ENCODE data around the gene PIP4K2A.

The PIP4K2A gene

DNA sequence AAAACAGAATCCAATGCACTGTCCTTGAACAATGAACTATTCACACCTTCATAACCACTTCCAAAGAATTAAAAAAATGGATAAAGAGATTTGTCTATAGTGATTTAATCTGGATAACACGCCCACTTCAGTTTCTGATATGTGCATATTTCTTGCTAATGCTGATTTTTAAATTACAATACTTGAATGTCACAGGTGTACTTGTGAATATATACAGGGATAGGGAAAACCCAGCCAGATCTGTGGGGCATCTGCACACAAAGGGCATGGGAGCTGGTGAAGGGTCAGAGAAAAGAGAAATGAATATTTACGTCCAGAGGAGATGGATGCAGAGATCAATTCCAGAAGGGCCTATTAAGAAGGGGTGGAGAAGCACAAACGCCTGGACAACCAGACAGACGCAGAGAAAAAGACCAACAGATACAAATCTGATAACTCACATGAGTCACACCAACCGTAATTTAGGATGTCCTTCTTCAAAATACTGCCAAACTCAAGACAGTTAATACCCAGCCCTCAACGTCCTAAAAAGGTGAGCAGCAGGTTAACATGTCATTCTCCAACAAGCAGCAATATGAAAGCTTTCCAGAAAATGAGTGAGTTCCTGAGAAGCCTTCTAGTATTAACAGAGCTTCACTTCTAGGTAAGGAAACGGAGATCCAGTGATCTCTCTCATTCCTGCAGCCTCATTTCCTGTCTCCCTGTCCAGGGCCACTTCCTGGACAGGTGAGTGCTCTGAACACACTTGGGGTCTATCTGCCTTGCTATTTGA lies 41.9 kb downstream of the PIP4K2A start:
- FAIRE-seq (no peak), DNase-seq (ENCODE audit: insufficient read length, low spot score) (no peak)

DNA sequence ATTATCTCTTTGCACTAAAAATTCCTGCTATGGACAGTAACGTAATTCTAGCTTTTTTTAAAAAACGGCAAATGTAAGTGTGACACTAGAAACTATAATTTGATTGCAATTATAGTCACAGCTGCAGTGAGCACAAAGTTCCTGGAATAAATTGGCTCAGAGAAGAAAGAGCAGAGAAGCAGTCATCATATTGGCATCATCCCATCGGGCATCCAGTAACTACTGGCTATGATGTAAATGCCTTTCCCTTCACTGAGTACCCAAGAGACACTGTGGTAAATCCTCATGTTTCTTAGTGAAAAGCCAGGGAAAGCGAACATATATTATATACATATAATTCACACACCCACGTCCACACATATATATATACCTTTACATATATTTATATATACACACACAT lies 43.6 kb downstream of the PIP4K2A start:
- DNase-seq (ENCODE audit: insufficient read length, low spot score) (no peak), FAIRE-seq (no peak)

DNA sequence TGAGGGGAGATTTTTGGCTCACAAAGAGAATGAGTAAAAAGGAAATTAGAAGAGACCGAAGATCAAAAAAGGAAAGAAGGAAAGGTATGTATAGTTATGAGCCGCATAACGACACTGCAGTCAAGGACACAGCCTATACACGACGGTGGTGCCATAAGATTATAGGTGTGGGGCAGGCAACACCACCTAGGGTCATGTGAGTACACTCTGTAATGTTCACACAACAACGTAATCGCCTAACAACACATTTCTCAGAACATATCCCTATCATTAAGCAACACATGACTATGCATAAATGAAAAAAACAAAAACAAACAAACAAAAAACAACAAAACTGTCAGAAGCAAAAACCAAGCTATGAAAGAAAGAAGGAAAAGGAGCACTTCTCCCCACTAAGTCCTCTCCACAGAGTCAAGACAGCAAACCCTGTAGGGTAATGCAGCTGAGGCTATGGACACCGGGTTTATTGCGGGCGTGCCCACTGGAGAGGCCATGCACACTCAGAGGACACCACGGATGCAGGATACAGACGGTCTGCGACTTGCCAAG lies 45.1 kb downstream of the PIP4K2A start:
- FAIRE-seq (no peak), DNase-seq (ENCODE audit: insufficient read length, low spot score) (no peak)

DNA sequence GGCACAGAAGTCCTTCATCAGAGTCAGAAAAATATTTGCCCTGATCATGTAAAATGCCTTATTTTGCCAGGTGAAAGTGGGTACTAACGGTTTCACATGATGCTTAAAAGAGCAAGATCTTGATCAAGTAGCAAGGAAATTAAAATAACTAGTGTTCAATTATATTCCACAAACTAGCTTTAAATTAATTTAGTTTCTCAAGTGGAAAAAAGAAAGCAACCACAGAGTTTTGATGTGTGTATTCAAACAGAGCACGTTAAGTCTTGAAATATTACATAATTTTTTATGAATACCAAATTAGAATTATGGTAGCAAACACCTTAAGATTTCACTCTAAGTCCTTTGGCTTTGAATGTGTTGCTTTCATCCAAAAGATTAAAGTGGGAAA lies 47.3 kb downstream of the PIP4K2A start:
- DNase-seq (ENCODE audit: insufficient read length, low spot score) (no peak), FAIRE-seq (peak; percentile 21)

DNA sequence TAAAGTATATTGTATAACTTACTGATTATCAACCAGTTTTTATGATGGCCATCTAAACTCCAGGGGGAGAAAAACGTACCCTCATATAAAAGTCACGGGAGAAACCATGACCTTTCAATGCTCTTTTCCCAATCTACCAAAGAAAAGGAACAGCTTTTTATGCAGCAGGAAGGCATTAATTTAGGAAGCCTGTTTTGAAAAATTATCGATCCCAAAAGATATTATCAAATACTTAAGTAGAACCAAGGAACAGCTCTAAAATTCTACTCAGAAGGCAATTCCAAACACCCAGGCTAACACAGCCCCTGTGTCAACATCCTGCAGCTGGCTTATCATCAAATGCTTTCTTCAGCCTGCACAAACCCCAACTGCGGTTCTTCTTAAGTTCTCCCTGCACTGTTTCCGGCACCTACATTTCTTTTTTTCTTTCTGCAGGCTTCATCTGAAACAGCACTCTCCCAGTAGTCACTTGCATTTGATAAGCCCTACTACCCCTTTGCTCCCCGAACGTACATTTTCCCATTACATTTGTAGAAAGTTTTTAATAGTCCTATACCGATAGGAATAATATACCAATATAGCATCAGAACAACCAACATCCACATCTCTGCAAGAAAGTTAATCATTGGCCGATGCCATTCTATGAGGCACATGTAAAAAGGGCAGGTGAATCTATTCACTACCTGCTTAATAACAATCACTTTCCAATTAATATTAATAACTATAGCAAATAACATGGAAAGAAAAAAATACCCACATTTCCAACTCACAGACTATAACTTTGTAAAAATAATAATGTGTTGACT lies 47.9 kb downstream of the PIP4K2A start:
- peak; percentile 94 for FAIRE-seq
- no peak for DNase-seq (ENCODE audit: insufficient read length, low spot score)

DNA sequence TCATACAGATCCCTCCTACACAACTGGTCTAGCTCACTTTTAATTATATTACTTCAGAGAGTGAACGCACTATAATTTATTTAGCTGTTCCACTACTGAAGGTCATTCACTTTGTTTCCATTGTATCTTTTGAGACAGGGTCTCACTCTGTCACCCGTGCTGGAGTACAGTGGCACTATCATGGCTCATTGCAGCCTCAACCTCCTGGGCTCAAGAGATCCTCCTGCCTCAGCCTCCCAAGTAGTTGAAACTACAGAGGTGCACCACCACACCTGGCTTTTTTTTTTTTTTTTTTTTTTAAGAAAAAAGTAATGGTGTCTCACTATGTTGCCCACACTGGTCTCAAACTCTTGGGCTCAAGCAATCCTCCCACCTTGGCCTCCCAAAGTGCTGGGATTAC lies 49.0 kb downstream of the PIP4K2A start:
- no peak for FAIRE-seq
- no peak for DNase-seq (ENCODE audit: insufficient read length, low spot score)

DNA sequence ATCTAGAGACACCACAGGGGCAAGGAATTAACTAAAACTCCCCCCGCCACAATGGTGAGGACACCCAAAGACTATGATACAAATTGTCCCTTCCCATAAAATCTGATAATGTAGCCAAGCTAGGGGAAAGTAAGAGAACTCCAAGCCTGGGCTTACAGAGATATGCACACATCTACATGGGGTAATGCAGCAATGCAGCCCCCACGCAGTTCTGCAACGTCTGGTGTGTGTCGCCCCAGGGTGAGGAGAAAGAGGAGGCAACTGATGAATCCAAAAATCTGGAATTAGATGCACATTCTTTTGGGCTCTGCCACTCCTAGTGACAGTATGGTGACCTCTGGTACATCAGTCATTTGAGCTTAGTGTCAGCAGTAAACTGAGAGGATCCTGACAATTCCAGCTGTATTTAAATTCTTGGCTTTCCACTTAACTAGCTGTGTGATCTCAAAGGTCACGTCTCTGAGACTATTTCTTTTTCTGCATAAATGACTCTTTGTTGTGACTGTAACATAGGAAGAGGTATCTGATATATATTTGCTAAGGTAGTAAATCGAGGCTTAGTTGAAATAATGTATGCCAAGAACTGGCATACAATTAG lies 51.5 kb downstream of the PIP4K2A start:
- DNase-seq (ENCODE audit: insufficient read length, low spot score) (no peak), FAIRE-seq (peak; percentile 48)

DNA sequence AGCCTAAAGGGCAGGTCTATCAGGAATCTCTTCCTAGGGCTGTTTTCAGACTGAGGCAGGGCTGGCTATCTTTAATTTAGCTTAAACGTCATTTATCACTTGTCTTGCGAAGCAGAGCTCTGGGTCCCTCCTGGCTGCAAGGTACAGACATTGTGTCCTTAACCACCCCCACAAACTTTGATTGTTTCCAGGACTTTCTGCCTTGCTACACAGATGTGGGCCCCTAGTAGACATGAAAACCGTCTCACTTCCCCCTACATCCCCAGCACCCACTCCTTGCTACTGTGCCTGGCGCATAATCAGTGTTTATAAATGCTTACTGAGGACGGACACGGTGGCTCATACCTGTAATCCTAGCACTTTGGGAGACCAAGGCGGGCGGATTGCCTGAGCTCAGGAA lies 54.5 kb downstream of the PIP4K2A start:
- FAIRE-seq (no peak), DNase-seq (ENCODE audit: insufficient read length, low spot score) (no peak)

DNA sequence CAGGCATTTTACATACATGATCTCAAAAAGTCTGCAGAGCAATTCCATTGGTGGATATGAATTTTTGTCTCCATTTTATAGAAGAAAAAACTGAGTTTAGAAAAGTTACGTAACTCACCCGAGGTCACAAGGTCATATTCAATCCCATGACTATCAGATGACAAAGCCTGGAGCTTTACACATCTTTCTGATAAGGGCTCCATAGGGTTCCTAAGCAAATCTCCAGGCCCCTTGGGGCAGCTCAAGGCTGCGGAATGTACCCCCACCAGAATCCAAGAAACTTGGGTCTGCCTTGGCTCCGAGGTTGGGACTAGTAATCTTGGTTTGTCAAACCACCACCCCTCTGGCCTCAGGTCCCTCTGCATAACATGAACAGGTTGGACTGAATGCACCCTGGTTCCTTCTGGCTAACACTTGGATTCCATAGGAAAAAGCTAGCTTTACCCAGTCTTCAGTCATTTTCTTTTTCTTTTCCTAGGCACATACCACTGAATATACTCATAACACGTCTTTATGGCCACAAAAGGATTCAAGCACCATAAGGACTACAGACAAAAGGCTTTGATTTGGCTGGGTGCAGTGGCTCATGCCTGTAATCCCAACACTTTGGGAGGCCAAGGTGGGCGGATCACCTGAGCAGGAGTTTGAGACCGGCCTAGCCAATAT lies 55.5 kb downstream of the PIP4K2A start:
- DNase-seq (ENCODE audit: insufficient read length, low spot score) (no peak), FAIRE-seq (no peak)

DNA sequence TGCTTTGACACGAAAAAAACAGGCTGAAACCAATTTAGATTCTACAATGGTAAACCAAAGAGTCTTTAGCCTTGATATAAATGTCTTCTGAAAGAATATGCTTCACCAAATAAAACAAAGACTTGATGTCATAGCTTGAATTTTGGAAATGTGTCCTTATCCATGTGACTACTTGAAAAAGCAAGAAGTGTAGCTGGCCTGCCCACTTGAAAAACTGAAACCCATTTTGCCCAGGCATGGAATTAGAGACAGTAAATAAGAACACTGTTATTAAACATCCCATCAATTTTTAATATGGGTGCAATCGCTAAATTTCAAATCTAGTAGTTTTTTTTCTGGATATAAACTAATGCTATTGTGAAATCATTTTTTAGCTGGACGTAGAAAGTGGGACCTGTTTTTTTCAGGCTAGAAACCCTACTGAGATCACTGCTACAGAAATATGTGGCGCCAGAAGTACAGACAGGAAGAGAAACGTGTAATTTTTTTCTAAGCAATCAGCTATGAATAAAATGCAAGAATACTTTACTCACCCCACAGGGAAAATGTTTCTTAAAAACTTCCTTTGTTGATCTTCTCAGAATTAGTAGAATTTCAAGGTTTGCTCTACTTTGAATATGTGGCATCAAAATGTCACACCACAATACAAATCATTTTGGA lies 56.7 kb downstream of the PIP4K2A start:
- no peak for FAIRE-seq
- DNase-seq (ENCODE audit: insufficient read length, low spot score), result no peak

DNA sequence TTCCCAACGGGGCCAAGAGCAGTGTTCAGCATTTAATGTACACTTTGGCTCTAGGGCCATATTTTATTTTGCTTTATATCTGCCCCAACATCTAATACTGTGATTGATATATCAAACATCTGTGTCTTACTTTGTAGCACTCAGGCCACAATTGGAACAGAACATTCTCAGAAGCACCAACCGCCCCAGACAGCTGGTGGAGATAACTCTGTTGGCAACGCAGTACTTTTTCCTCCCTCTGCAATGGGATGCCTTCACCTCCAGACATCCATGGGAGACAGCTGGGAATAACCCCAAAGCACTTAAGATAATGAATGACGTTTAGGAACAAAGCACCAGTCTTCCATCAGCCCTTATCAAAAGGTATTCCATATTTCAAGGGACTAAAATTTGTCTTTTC lies 57.4 kb downstream of the PIP4K2A start:
- no peak for DNase-seq (ENCODE audit: insufficient read length, low spot score)
- FAIRE-seq, result no peak

DNA sequence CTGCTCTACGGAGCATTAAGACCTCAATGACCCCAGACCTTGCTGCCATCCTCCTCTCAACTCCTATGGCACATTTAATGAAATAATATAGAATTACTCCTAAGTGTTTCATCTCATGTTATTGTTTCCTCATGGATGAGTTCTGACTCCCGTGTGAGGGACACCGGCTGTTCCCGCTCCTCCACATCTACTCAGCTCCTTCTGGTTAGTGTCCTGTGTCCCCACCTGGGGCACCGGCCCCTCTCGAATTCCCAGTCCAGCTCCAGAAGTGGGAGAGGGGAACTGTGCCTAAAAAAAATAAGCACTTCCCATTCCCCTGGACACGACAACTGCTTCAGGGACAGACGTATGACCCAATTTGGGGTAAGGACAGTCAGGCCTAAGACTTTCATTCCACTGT lies 58.3 kb downstream of the PIP4K2A start:
- DNase-seq (ENCODE audit: insufficient read length, low spot score) (no peak), FAIRE-seq (no peak)

DNA sequence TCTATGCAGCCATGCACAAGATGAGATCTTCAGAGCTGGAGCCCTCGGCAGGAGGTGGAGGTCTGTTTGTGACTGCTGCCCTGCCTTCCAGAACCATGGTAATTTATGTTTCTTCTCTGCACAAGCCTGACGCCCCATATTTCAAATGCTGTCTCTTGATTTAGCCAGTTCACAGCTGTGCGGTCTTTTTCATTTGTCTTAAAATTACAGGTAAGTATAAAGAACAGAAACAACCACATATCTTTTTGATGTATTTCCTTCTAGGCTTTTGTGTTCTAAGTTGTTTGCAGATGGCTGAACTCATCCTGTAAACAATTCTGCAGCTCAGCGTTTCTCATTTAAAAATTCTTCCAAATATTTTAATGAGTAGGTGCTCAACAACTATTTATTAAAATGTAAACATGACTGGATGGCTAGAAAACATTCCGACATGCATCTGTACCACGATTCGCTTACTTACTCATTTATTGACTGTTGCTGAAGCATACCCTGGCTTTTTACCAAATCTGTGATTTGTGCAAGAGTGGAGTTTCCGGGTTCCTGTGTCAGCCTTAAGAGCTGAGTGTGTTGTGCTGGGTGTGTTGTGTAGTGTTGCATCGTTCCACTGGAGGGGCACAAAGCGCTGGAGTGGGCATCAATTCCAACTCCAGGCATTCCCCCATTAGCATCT lies 58.9 kb downstream of the PIP4K2A start:
- DNase-seq (ENCODE audit: insufficient read length, low spot score) (no peak), FAIRE-seq (peak; percentile 4)

DNA sequence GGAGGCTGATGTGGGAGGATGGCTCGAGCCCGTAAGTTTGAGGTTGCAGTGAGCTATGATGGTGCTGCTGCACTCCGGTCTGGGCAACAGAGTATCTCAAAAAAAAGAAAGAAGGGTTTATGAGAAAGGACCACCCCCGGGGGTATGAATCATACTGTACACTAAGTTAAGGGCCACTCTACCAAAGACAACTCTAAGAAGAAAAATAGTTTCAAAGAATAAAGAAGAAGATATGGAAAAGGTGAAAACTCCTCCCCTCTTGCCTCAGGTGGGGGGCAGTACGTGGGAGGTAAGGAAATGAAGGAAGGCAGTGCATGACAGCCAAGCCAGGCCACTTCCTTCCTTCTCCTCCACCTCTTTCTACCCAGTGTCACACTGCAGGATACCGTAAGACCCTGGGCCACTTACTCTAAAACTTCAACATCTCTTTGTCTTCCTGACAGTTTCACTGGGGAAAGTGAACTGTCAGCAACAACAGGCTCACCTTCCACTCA lies 61.3 kb downstream of the PIP4K2A start:
- FAIRE-seq (no peak), DNase-seq (ENCODE audit: insufficient read length, low spot score) (no peak)

DNA sequence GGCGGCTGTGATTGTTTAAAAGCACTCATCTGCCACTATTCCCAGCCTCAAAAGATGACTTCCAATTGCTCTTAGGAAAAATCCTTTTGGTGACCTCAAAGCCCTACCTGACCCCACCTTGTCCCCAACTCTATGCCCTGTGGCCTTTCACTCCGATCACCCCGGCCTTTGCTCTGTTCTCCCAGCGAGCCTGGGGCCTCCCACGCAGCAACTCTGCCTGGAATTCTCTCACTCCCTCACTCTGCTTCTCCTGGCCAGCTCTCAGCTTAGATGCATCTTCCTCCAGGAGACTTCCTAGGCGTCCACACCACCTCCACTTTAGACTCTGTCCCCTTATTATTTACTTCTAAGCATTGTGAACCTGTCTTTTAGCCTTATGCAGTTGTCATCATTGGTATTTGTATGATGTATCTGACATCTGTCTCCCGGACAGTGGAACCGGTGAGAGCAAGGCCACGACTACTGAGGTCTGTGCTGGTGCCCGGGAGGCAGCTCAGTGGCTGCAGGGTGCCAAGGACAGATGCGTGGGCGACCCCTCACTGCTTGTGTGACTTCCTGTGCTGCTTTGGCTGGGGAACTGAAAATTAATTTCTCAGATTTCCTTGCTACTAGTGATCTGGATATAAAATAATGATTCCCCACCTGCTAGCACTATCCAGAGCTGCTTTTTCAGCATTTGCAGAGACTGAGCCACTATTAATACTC lies 63.0 kb downstream of the PIP4K2A start:
- FAIRE-seq, result peak; percentile 78

DNA sequence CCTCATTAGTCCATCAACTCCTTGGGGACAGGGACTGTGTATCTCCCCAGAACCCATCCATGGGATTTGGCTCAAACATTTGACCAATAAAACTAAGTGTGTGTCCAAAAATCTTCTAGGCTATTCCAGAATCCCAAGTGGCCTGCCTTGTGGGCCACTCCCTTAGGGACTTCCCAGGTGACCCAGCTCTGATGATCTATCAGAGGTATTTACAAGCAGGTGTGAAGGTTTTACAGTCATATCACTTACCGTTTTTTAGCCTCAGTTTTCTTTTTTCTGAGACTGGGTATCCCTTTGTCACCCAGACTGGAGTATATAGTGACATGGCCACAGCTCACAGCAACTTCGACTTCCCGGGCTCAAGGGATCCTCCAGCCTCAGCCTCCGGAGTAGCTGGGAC lies 64.4 kb downstream of the PIP4K2A start:
- no peak for DNase-seq (ENCODE audit: insufficient read length, low spot score)
- FAIRE-seq, result peak; percentile 33

More for the DNA sequence above, 63.0 kb downstream of the PIP4K2A start:
- no peak for DNase-seq (ENCODE audit: insufficient read length, low spot score)

DNA sequence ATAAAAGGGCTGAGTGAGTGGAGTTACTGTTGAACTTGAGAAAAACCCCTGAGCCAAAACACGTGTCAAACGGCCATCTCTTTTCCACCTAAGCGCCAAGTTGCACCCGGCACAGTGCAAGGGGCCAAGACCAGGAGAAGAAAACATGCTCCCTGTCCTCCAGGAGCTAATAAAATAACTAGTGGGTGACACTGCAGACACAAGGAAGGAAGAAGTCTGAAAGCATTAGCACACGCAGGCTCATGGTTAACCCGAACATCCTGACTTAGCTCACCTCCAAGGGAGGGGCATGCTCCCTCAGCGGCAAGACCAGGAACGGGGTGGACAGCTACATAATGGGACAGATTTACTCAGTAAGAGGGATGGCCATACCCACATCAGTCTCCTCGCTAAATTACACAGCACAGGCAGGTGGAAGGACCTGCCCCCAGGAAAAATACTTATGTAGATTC lies 65.0 kb downstream of the PIP4K2A start:
- DNase-seq (ENCODE audit: insufficient read length, low spot score) (no peak), FAIRE-seq (peak; percentile 95)

DNA sequence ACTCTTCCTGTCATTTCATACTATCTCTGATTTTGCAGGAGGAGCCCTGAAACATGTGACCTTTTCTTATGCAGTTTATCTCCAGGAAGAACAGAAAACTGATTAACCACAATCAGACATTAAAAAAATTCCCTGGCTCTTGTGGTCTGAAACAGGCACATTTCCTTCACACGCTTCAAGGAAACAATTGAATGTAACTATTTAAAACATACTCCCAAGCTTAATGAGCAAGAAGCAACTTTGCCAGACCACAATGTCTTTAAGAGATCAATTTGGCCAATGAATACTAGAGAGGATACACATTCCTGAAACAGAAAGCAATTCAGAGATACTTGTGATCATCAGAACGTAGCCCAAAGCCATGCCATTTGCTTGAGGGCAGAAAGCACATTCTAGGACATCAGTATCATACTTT lies 65.8 kb downstream of the PIP4K2A start:
- FAIRE-seq (peak; percentile 93), DNase-seq (ENCODE audit: insufficient read length, low spot score) (no peak)

DNA sequence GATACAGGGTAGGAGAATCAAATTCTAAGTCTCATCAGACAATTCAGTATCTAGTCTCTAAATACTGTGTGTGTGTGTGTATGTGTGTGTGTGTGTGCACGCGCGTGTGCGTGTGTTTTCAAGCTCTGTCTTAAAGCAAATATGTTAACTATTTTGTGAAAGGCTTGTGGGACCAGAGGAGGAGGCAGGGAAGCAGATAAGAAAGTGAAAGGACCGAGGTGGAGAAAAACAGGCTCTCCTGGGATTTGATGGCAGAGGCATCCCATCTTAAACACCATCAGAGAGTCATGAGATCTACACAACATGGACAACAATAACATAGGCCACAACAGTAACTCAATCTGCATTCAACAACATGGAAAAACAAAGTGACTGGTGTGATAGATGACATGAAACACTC lies 67.1 kb downstream of the PIP4K2A start:
- peak; percentile 18 for FAIRE-seq

More for the DNA sequence above, 67.1 kb downstream of the PIP4K2A start:
- no peak for DNase-seq (ENCODE audit: insufficient read length, low spot score)

Data from GM19239 (cell line).